GM12864 (cell line): ENCODE data around the gene ERCC8.
"Not testable (repeated sequence)": the region's sequence is repeated elsewhere in the genome, so short reads cannot be mapped to it uniquely, and the experiment has no call there.

ENCODE experiments used
- DNase-seq: peaks from one replicate; pipeline ENCODE4 v3.0.0-alpha.2; 2011; ENCODE audit warnings: low read depth
- H3K4me3 ChIP-seq: 2 replicates; pipeline ENCODE4 v1.5.1; 2011; ENCODE audit warnings: mild to moderate bottlenecking, low read depth, low read length, control low read depth
- TF ChIP-seq, protein P1 (sequence below): IDR thresholded peaks from 2 replicates; pipeline ENCODE4 v1.5.1; 2011; ENCODE audit warnings: low read depth, mild to moderate bottlenecking, moderate library complexity, low read length, control low read depth, inconsistent platforms; ENCODE audit errors: missing control alignments

ERCC8 gene, protein sequence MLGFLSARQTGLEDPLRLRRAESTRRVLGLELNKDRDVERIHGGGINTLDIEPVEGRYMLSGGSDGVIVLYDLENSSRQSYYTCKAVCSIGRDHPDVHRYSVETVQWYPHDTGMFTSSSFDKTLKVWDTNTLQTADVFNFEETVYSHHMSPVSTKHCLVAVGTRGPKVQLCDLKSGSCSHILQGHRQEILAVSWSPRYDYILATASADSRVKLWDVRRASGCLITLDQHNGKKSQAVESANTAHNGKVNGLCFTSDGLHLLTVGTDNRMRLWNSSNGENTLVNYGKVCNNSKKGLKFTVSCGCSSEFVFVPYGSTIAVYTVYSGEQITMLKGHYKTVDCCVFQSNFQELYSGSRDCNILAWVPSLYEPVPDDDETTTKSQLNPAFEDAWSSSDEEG

GRCh38 chr5:60944904-60945812 is at the start of gene ERCC8, which contains the start of gene NDUFAF2:
Gene ERCC8, minus strand, starts transcription at chr5:60945070. Its CDS starts 62 bp downstream, at chr5:60945008.
Gene NDUFAF2, plus strand, starts transcription at chr5:60945205. Its CDS starts 51 bp downstream, at chr5:60945256.
- DNase-seq, result peak; percentile 71
- TF ChIP-seq, protein P1, sequence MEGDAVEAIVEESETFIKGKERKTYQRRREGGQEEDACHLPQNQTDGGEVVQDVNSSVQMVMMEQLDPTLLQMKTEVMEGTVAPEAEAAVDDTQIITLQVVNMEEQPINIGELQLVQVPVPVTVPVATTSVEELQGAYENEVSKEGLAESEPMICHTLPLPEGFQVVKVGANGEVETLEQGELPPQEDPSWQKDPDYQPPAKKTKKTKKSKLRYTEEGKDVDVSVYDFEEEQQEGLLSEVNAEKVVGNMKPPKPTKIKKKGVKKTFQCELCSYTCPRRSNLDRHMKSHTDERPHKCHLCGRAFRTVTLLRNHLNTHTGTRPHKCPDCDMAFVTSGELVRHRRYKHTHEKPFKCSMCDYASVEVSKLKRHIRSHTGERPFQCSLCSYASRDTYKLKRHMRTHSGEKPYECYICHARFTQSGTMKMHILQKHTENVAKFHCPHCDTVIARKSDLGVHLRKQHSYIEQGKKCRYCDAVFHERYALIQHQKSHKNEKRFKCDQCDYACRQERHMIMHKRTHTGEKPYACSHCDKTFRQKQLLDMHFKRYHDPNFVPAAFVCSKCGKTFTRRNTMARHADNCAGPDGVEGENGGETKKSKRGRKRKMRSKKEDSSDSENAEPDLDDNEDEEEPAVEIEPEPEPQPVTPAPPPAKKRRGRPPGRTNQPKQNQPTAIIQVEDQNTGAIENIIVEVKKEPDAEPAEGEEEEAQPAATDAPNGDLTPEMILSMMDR, result no peak
- H3K4me3 ChIP-seq, result peak within 1 kb of the TSS; percentile 85

DNA sequence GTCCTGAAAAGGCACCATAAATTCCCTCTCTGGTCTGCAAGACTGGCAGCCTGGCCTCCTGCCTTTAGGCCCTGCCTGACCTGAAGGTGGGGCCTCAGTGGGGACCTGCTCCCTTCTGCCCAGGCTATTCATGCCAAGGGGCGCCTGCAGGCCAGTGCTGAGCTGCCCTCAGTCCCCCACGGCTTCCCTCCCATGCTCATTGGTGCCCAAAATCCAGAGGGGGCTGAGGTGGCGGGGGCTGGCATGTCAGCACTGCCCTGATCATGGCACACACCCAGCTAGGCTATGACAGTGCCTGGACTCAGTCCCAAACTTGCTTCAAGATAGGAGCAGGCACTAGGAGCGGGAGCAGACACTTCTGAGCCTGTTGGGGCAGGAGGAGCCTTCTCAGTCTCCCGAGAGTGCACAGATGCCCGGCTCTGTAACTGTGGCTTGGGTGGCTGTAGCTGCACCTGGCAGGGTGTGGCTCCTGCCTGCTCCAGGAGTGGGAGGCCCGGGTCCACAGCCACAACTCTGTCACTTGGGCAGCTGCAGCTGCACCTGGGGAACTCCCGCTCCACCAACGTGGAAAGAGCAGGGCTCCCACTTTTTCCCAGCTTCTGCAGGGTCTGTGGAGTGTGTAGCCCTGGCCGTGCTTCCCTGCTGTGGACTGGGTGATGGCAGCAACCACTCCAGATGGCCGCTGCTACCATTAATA is 49.2 kb upstream of the ERCC8 start:
- H3K4me3 ChIP-seq, result no peak overlapping the region
- TF ChIP-seq, protein P1, result no peak
- no peak for DNase-seq

DNA sequence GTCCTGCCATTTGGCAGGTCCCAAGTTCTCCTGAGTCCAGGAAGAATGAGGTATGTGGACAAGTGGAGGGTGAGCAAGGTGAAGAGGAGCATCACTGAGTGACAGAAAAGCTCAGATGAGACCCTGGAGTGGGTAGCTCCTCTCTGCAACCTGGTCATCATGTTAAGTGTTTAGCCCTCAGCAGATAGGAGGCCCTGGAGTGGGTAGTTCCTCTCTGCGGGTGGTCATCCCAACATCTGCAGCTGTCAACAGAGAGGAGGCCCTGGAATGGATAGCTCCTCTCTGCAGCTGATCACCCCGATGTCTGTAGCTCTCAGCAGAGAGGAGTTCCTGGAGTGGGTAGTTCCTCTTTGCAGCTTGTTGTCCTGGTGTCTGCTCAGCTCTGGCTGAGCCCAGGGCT is 48.6 kb upstream of the ERCC8 start:
- no peak for DNase-seq
- H3K4me3 ChIP-seq, result no peak overlapping the region
- TF ChIP-seq, protein P1, result no peak

DNA sequence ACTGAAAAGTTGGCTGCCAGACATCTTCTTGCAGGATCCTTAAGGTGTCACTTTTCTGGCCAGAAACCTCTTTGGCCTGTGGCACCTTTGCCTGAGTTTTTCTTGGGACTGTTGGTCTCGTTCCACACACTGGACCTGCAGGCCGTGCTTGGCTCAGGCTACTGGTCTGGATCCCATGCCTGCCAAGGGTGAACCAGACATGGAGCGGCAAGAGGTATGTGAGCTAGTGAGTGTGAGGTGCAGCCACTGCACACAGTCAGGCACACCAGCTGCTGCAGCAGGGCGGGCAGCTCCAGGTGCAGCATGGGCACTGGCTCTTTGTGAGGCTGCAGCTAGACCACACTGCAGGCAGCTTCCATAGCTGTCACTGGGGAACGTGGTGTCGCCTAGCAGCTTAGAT is 48.0 kb upstream of the ERCC8 start:
- TF ChIP-seq, protein P1, result no peak
- no peak overlapping the region for H3K4me3 ChIP-seq
- no peak for DNase-seq

DNA sequence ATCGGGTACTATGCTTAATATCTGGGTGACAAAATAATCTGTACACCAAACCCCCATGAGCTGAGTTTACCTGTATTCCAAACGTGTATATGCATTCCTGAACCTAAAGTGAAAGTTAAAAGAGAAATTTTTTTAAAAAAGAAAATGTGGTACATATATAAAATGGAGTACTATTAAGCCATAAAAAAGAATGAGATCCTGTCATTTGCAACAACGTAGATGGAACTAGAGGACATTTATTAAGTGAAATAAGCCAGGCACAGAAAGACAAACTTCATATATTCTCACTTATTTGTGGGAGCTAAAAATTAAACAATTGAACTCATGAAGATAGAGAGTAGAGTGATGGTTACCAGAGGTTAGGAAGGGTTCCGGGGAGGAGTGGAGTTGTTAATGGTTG is 44.9 kb upstream of the ERCC8 start:
- no peak for DNase-seq
- no peak overlapping the region for H3K4me3 ChIP-seq
- TF ChIP-seq, protein P1, result no peak

- not testable (repeated sequence) for DNase-seq, H3K4me3 ChIP-seq
Observed at GRCh38 chr5:60982127-60982526, 37.3 kb upstream of the ERCC8 start.

- TF ChIP-seq, protein P1, result no peak
- no peak for DNase-seq
- no peak overlapping the region for H3K4me3 ChIP-seq
Observed at GRCh38 chr5:60980511-60980910, 35.6 kb upstream of the ERCC8 start.
